ACHN (cell line): ENCODE results near the gene RNF183.

Source experiments
- DNase-seq: peaks from one replicate; pipeline ENCODE4 v3.0.0-alpha.2; 2015
- in situ Hi-C: cut with HindIII; loops from 2 replicates; pipeline ENCODE4 v1.10.0; 2017; ENCODE audit warnings: low sequenced_read_pairs, low pct_ligation_motif_present, low pct_unique_long_range_greater_than_20kb

RNF183 gene, protein sequence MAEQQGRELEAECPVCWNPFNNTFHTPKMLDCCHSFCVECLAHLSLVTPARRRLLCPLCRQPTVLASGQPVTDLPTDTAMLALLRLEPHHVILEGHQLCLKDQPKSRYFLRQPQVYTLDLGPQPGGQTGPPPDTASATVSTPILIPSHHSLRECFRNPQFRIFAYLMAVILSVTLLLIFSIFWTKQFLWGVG

DNA sequence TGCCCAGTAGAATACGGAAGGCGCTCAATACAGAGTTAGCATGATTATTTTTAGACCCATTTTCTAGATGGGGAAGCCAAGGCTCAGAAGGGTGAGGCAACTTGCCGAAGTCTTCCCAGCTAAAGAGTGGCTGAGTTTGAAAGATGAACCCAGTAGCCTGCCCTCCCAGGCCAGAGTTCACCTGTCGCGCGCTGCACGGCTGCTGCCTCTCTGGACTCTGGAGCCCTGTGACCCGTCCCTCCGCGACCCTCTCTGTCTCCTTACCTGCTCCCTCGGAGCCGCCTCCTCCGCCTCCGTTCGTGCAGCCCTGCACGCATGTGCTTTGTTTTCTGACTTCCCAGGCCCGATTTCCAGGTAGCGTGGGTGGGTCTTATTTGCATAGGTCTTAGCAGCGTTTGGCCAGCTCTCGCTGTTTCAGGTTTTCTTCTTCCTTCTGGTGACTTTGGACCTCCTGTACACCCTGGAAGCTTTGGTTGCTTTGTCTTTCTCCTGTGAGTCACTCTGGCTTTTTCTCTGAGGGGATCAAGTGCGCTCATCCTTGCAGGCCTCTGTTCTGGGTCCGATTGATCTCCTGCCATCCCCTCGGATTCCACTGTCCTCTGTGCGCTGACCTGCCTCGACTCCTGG lies at the start of gene RNF183:
TSS of gene RNF183 (minus strand) at position 585 of the 627 bp plus-strand sequence. CDS start 5,192 bp downstream, outside the sequence.
- in situ Hi-C loops = no loop called here
- DNase-seq = no peak

DNA sequence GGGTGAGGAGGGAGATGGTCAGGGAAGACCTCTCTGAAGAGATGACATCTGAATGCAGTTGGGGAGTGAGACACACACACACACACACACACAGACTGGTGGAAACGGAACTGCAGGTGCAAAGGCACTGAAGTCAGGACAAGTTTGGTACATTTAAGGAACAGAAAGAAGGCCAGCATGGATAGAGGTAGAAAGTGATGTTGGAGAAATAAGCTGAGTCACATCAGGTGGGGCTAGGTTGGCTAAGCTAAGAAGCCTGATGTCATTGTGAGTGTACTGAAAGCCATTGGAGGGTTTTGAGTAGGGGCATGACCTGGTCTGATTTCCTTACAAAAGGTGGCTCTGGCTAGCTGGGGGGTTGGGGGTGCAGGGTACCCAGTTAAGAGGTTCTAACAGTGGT lies 49.2 kb upstream of the RNF183 start:
- in situ Hi-C loops = no loop called here

DNA sequence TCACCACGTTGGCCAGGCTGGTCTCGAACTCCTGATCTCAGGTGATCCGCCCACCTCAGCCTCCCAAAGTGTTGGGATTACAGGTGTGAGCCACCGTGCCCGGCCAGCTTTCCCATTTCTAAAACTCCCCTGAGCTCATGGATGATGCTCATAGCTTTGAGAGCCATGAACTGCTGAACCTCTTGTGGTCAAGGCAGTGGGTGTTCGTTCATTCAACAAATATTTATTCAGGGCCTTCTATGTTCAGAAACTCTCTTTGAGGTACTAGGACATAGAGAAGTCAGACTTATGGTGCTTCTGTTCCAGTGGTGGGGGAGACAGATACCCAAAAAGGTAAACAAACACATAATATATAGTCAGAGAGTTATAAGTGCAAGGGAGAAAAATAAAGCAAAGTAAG lies 48.8 kb upstream of the RNF183 start:
- in situ Hi-C loops = no loop called here
- DNase-seq = no peak

More for the DNA sequence above, 49.2 kb upstream of the RNF183 start:
- DNase-seq = no peak

DNA sequence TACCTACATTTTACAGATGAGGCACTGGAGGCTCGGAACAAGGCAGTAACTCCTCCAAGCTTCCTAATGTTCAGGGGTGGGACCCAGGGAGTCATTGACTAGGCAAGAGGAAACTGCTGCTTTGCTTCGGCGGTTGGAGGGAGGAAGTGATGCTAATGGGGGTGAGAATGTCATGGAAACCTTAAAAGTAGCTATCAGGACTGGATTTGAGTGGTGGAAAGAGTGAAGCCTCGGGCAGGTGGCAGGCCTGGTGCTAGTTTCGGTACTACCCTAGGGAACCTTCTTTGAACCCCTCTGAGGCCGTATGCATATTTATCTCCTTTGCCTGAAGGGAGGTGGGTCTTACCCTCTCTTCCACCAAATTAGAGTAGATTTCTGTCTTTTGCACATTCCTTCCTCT lies 47.8 kb upstream of the RNF183 start:
- in situ Hi-C loops = no loop called here
- no peak for DNase-seq

DNA sequence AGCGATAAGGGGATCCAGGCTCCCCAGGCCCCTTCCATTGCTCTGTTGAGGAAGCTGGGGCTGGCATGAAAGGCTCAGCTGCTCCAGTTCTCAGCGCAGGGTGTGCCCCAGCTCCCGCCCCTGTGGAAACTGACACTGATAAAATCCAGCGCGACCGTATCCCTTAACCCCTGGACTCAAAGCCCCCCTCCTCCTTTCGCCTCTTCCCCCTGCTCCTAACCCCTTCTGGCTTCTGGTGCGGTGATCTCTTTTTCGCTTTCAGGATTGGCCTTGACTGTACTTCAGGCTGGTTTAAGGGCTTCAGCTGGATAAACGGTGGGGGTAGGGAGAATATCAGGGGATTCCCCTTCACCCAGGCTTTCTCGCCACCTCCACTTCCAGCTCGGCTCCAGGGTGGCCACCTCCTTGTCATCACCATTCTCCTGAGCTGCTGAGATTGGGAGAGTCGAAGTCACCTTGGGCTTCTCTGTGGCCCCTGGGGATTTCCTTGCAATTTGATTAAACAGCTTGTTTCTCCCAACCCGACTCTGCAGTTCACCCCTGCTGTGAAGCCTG lies 47.0 kb upstream of the RNF183 start:
- in situ Hi-C loops = no loop called here
- no peak for DNase-seq

DNA sequence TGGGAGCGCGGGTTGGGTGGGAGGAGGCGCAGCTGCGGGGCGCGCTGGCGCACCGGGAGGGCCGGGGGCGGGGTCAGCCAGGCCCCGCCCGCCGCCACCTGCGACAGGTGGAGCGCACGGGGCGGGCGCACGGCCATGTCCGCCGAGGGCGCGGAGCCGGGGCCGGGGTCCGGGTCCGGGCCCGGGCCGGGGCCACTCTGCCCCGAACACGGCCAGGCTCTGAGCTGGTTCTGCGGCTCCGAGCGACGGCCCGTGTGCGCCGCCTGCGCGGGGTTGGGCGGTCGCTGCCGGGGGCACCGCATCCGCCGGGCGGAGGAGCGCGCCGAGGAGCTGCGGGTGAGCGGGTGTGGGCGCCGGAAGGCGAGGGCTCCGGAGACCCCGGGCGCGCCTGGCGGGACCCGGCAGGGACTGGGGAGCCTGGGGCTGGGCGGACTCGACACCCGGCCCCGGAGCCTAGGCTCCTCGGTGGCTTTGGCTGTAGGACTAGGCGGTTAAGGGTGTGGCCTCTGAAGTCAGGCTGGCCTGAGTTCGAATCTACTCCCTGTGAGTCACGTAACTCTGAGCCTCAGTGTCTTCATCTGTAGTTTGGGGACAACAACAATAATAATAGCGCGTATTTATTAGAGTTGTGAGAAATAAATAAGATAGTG lies 46.4 kb upstream of the RNF183 start, which contains the start of gene BSPRY:
TSS of gene BSPRY (plus strand) at position 97 of the 650 bp plus-strand sequence. CDS start at position 136, 39 bp downstream.
- in situ Hi-C loops = no loop called here
- no peak for DNase-seq

DNA sequence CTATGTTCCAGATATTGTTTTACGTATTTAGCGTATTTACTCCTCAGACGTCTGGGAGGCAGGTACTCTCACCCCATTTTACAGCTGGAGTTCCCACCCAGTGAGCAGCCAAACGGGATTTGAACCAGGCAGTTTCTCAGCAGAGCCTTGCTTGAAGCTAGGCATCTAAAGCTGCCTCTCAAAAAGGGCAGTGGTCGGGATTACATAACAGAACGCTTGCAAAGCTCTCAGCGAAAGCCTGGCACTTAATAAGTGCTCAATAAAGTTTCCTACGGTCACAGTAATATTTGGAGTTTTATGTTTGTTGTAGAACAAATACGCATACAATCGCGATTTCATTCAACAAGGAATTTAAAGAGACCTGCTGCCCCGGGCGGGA lies 45.9 kb upstream of the RNF183 start:
- in situ Hi-C loops = no loop called here

DNA sequence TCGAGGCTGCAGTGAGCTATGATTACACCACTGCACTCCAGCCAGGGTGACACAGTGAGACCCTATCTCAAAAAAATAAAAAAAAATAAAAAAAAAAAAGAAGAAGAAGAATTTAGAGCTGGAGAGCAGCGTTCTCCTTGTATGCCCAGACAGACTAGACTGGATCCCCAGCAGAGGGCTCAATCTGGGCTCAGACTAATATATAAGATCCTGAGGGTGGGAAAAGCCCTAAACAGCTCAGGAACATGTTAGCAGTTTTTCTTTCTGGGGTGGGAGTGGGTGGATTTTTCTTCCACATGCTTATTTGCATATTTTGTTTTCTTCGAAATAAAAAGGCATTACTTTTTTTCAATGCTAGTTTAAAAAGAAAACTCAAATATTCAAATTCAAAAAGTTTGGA lies 45.3 kb upstream of the RNF183 start:
- in situ Hi-C loops = no loop called here
- DNase-seq = no peak

More for the DNA sequence above, 45.9 kb upstream of the RNF183 start:
- DNase-seq = no peak

DNA sequence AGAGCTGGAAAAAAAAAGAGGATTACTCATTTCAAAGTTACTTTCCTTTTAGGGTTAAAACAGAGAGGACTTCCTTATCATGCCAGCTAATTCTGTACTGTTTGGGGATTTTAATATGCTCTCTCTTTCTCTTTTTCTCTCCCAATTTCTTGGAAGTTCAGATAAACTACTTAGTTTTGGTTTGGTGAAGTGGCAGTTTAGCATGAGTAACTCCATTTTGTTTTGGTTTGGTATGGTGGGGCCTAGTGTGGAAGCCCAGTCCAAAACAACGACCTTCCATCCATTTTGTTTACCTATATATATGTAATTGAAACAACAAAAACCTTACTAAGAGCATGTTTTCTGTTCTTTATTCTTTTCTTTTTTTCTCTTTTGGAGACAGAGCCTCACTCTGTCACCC lies 42.5 kb upstream of the RNF183 start:
- DNase-seq = no peak
- in situ Hi-C loops = no loop called here

DNA sequence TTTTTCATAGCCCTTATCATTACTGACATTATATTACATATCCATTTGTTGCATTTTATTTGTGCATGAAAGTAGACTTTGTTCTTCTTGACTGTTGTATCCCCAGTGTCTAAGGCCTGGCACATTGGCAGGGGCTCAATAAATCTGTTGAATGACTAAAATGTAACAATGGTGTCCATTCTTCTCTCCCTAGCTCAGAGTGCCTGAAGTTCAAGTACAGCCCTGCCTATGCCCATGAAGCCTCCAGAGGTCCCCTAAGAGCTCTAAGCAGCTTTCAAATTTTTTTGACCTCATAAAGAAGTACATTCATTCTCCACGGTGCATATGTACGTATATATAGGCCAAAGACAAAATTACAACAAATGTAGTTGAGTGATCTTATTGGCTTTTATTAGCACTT lies 42.0 kb upstream of the RNF183 start:
- no peak for DNase-seq
- in situ Hi-C loops = no loop called here

DNA sequence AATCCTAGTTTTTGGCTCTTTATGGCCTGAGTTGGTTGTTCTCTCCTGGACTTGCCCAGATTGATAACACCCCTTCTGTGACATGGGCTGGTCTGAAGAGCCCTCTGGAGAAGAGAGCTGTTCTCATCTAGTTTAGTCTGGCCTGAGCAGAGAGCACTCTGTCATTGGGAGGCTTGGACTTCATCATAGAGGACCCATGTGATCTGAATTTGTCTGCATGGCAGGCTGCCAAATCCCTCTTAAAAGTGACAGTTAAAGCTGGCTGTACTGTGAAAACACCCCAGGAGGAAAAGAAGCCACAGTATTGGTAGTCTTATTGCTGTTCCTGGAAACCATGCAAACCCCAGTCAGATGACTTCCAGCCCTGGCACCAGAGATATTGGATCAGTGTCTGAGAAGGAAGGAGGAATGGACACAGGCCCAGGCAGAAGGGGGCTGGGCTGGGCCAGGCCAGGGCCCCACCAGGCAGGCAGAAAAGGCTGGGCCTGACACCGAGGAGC lies 40.6 kb upstream of the RNF183 start:
- in situ Hi-C loops = no loop called here
- DNase-seq = no peak

DNA sequence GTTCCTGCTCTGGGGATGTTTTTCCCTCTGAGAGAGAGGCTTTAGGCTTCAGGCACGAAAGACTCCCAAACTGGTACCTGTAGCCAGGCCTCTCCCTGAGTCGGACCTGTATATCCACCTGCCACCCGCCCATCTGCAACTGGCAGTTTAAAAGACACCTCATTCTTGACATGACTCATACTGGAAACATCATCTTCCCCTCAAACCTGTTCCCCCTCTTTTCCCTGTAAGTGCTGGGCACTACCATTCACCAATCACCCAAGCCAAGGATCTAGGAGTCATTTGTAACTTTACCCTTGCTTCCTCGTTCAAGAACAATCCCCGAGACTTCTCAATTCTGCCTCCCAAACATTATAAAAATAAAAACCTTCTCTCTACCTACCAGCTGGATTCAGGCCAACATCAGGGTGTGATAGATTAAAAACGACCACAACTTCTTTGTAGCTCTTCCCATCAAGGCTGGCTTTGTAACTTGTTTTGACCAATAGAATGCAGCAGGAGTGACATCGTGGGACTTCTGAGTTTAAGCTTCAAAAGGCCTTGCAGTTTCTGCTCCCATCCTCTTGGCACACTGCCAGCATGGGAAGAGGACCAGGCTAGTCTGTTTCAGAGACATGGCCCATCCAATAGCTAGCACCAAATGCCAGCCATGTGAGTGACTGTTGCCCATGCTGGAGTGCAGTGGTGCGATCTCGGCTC lies 38.7 kb upstream of the RNF183 start:
- in situ Hi-C loops = no loop called here
- DNase-seq = no peak

DNA sequence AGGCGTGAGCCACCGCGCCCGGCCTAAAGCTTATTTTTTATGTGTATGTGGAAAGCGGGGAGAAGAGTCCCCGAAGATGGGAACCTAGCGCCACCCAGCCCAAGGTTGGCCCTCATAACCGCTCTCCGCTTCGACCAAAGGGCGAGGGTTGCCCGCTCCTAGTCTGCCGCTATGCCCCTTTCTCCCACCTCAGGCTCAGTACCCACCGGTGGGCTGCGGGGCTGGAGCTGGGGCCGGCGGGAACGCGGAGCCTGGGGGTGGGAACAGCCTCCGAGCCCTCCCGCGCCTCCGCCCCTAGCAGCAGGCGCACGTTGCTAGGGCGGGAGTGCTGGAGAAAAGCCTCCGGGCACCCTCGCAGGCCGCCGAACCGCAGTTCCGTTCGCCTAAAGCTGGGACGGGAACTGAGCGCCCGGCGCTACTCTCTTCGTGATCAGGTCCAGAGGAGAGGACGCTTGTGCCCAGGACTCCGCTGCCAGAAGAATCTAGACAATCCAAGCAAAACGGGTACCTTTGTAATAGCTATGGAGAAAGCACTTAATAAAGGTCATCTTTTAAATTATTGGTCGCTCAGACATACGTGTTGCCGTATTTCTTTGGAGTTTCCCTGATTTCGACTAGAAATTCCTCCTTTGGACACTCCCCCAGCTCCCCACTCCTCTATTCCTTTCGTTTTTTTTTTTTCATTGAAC lies 37.0 kb upstream of the RNF183 start, which contains the start of gene WDR31:
TSS of gene WDR31 (minus strand) at position 265 of the 689 bp plus-strand sequence. CDS start 8,253 bp downstream, outside the sequence.
- peak; percentile 84 for DNase-seq
- in situ Hi-C loops = no loop called here

DNA sequence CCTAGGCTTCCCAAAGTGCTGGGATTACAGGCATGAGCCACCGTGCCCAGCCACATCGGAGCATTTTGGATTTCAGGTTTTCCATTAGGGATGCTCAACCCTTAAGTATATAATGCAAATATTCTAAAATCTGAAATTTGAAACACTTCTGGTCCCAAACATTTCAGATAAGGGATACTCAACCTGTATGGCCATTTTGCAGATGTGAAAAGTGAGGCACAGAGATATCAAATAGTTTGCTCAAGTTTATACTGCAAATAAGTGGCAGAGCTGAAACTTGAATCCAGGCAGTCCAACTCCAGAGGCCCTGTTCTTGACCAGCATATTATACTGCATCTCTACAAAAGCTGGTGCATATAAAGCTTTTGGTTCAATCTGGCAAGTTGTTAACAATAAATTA lies 34.5 kb upstream of the RNF183 start:
- DNase-seq = no peak
- in situ Hi-C loops = no loop called here

DNA sequence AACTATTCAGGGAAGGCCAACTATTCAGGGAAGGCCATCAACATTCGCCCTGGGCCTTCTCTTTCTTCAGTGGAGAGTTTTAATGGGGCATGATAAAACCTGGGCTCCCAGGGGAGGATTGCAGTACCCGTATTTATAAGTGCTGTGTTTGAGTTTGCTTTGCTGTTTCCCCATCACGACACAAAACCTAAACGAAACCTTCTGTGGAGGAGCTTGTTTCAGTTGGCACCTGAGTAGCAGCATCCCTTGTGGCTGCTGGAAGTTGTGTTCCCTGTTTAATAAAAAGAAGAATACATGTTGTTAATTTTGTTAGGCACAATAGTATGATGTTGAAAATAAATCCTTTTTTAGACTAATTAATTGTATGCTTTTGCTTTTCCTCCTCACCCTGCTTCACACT lies 28.6 kb upstream of the RNF183 start:
- in situ Hi-C loops = no loop called here
- DNase-seq = no peak

DNA sequence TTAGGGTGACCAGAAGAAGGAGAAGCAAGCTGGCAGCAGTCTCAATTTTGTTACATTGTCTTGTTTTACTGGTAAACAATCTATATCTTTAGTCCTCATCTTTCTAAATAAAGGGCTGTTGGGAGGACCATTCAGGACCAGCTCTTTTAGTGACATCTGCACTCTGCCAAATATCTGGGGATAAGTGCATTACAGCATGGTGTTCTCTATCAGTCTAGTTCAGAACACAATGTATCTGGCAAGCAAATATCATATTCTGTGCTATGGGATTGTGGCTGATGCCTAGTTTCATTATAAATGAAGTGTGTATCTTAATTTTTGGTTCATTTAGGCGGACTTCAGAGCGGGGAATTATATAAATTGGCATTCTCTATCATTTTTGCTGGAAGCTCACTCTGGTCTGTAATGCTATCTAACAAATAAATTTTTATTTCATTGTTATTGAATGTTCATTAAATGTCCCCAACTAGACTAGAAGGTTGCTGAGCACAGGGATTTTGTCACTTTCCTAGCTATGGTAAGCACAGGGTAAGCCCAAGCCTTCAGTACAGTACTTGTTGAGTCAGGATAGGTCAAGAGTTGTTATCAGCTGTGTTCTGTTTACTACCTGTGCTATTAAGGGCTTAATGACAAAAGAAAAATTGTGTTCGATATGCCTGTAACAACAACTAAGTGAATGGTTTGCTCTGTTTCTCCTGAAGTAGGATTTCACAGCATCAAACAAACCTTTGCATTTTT lies 25.0 kb upstream of the RNF183 start:
- in situ Hi-C loops = no loop called here
- no peak for DNase-seq

DNA sequence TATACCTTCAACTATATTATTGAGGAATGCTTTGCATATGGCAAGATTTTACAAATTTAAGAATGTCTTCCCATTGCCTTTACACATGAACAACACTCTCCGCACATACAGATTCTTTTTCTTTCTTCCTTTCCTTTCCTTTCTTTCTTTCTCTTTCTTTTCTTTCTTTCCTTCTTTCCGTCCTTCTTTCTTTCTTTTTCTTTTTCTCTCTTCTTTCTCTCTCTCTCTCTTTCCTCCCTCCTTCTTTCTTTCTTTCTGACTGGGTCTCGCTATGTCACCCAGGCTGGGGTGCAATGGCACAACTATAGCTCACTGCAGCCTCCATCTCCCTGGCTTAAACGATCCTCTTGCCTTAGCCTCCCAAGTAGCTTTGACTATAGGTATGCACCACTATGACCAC lies 23.1 kb upstream of the RNF183 start:
- no peak for DNase-seq

DNA sequence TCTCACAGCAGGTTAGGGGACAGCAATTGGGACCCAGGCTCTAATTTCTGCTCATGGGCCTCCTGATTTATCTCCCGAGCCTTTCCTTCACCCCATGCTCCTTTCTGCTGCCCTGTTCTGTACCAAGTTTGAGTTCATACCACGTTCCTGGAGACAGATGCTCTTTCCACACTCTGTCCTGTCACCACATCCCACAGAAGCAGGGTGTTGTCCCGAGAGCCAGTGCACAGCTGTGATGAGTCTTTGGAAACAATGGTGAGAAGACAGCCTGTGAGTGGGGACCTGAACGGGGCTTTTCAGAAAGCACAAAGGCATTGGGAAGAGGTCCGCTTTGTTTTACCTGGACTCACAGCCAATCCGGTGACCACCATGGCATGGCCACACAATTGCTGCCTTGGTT lies 19.5 kb upstream of the RNF183 start:
- in situ Hi-C loops = no loop called here
- no peak for DNase-seq

More for the DNA sequence above, 23.1 kb upstream of the RNF183 start:
- in situ Hi-C loops = no loop called here
